T-helper 2 cell (primary cell): ENCODE data around the gene KRT20.
"Not testable (repeated sequence)": the region's sequence is repeated elsewhere in the genome, so short reads cannot be mapped to it uniquely, and the experiment has no call there.

Source experiments
- DNase-seq, 5 experiments: peaks; one replicate each; pipeline versions ENCODE4 v3.0.0 to v3.0.0-alpha.2; 2012 to 2022

KRT20 gene

DNA sequence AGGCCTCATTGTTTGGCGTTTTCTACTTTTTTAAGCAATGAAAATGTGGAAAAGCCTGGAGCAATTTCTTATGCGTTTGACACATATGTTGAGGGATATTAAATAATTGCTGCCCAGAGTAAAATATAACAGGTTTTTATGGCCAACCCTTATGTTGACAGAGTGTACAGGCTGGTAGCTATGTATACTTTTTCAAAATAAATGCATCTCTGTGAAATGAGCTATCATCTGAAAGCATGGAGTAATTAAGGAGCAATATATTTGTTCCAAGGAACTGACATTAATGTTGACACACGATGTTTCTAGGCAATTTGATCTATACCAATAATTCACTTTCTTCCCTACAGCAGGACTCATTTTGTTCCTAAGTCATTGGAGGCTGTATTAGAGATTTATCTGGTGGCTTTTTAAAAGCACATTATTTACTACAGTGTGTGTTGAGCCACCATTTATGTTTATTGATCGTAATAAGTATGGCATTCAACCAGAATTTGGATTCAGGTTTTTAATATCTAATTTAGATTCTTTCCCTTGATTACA lies 11.9 kb upstream of the KRT20 start:
- DNase-seq: no peak

DNA sequence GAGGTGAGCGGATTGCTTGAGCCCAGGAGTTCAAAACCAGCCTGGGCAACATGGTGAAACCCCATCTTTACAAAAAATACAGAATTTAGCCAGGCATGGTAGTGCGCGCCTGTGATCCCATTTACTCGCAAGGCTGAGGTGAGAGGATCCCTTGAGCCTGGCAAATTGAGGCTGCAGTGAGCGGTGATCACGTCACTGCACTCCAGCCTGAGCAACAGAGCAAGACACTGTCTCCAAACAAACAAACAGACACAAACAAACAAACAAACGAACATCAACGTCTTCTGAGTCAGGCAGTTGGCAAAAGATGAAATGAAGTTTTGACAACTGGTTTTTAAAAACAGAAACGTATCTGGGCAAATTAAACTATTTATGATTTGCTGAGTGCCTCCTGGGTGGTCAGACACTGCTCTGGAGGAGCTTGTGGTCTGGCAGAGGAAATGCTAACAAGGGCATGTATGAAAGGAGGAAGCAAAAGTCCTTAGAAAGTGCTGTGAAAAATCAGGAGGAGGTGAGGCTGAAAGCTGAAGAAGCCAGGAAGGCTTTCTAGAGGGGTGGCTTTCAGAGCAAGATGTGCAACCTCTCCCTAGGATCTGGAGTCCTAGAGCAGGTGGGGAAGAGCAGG lies 10.2 kb upstream of the KRT20 start:
- DNase-seq: no peak

DNA sequence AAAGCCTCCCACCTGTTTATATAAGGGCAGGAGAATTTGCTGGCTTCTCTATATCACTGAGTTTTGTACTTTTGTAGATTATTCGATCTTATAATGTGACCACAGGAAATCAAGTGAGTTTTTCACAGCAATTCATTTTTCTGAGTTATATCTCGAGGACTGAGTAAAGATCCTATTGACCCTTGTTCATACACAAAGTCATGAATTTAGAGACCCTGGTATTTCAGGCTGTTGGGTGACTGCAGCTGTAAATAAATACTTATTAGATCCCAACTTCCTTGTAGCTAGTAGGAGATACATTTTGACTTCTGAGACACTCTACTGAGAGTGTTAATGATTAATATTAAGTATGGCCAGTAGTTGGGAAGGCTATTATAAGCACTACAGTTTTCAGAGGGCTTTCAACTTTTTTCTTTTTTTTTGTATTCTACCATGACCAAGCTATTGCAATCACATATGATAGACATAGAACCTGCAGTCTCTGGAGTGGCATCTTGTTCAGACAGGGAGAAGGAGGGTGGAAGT lies 3.2 kb upstream of the KRT20 start:
- DNase-seq: no peak

DNA sequence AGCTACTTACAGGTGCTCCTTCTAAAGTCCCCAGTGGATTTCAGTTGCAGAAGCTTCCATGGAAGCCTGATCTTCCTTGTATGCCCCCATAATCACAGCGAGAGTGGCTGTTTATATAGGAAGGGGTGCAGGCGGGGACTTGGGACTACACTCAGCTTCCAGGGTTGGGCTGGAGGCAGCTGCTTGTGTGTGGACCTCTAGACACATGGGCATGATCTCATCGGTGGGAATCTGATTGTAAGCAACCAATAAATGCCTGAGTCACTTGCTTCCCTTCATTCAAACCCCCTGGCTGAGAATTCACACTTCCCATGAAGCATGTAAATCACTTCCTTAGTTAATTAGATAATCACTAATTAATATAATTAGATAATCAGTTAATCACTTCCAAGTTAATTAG lies 1.0 kb upstream of the KRT20 start:
- no peak for DNase-seq

DNA sequence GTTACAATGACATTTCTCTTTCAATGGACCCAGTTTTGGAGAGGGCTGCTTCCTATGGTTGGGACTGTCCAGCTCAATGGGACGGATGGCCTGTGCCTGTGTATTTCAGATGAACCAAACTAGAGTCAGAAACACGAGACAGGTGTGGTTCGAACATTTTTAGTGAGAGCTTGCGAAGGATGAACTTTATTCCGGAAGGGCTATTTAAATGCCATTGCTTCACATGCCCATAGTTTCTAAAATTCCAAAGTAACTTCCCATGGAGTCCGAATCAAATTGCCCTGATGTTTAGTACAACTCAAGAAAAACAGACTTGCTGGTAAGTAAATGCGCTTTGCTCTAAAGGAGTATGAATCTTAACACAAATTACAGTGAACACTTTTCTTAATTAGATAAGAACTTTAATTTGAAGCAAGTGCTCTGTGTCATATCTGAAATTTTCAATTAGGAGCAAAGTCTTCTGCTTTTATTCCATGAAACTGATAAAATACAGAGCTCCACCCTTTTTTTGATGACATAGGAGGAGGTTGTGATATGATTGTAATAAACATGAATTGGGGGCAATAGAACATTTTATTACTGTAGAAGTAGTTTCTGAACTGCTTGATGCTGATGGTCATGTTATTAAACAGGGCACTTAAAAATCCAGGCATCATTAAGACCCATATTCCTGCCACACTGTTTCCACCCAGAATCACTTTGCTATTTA lies 1.3 kb downstream of the KRT20 start:
- no peak for DNase-seq

DNA sequence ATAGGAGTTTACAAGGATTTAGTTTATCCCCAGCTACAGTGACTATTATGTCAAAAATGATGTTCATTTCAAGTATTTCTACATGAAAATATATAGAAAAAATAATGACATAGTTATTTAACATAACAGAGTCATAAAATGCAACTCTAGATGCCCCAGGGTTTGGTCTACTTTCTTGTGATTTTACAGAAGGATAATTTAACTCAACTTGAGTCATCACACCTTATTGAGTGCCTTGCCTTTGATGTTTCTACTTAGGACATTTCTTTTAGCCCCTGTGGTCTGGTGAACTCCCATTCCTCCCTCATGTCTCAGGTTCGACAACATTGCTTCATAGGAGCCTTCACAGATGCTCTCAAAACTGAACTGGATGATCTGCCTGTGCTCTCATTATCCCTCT lies 2.0 kb downstream of the KRT20 start:
- no peak for DNase-seq

DNA sequence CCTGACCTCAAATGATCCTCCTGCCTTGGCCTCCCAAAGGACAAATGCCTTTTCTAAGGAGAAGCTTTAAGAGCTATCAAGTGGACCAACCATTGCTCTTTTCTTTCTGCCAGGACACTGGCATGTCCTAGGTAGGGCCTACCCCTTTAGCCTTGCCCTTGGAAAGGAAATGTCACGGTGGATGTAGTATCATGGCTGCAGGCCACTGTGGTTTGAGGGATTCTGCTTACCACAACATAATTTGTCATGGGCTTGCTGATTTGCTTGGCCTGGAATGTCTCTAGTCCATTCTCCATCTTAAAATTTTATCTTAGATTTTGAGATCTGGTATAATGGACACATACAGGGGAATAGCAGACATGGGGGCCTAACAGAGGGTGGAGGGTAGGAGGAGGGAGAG lies 6.0 kb downstream of the KRT20 start:
- no peak for DNase-seq

DNA sequence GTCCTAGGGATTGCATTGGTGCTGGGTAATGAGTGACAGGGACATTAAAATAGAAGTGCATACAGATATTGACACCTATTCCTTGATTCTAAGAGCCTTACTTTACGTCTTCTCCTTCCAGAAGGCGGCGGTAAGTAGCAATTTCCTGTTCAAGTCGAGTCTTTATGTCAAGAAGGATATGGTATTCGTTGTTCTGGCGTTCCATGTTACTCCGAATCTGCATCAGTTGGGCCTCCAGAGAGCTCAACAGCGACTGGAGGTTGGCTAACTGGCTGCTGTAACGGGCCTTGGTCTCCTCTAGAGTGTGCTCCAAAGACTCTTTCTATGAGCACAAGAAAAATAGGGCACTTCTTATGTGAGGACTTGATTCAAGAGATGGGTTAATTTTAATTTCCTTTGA lies 7.0 kb downstream of the KRT20 start:
- DNase-seq: no peak

DNA sequence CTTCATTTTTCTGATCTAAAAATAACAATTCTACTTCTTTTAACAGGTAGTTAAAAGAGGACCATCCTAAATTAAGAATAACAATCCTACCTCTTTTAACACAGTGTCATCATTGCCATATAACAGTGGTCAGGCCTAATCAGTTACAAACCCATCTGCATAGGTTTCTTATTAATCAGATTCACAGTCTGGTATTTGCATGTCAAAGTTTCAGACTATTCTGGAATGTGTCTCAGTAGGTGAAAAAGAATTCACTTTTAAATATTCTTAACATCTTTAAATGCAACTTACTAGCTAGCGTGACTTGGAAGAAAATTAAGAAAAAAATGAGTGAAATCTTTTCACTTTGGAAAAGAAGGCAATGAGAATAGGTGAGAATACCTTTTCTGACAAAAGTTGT lies 11.2 kb downstream of the KRT20 start:
- no peak for DNase-seq

DNA sequence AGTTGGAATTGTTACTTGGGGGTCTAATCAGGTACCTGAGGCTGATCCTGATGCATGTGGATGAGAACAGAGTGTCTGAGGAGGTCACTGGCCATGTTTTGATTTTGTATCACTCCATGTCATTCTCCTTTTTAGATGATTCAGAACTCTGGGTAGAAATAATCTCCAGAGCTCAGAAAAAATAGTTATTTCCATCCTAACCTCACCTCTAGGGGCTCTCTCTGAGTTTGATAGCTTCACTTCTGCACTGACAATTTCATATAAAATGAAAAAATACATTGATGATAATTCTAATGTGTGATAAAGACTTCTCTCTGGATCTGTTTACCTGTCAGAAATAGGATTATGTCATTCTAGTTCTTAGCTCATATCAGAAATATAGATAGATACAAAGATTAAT lies 11.8 kb downstream of the KRT20 start:
- no peak for DNase-seq

DNA sequence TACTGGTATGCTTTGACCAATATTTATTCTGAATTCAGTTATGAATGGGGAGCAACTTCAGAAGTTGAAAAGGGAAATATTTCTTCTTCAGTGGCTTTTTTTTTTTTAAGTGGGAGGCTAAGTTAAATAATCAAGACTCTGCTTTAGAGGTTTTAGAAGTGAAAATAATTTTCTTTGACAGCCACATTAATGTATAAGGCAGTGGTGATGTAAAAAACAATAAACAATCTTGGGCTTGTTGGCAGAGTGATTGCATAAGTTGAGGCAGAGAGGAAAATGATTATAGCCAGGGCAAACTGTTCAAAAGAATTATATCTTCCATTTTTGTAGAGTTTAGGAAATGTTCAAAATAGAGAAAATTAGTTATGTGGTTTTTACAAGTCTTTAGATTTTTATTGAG lies 12.6 kb downstream of the KRT20 start:
- no peak for DNase-seq

DNA sequence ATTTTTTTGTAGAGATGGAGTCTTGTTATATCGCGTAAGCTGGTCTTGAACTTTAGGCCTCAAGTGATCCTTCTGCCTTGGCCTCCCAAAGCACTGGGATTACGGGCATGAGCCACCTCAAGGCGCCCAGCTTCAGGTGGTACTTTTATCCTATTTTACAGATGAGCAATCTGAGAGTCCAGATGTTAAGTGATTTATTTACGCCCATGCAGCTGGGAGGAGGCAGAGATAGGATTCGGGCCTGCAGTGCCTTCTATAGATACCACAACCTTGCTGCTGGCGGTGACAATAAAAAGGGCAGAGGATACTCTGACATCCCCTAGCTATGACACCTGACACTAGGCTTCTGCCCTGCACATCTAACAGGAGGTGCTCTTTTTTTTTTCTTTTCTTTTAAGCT lies 13.7 kb downstream of the KRT20 start:
- DNase-seq: no peak

DNA sequence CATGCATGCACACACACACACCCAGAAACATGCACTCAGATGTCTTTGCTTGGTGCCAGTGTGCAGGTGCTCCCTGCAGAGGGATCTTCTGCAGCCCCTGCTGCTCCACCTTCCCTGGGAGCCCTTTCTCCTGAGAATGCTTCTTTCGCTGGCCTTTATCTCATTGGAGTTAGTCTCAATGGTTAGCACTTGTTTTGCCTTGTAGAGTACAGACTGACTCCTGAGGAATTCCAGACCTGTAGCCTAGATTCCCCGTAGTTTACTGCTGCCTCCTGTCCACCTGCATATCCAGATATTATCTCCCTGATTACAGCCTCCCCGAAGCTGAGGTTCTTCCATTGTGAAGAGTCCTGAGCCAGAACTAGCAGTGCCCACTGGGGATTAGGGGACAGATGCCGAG lies 14.9 kb downstream of the KRT20 start:
- DNase-seq: no peak

DNA sequence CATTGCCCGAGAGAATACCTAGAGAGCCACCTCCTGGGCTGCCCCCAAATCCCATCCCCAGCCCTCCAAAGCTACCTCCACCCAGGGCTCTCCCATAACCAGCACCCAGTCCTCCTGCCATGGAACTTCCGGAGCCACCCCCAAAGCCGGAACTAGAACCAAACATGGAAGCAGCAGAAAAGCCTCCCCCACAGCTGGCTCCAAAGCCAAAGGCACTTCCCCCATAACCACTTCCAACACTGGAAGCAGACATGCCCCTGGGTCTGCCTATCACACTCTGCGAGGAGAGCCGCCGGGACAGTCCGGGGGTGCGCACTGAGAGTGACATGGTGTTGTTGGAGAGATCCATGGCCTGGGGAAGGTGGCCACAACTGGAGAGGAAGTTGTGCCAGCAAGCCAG lies 18.2 kb downstream of the KRT20 start, which contains the start of gene KRT12:
KRT12 (minus strand) TSS at position 386 of the 400 bp plus-strand sequence; CDS start at position 349, 37 bp downstream.
- DNase-seq: no peak

DNA sequence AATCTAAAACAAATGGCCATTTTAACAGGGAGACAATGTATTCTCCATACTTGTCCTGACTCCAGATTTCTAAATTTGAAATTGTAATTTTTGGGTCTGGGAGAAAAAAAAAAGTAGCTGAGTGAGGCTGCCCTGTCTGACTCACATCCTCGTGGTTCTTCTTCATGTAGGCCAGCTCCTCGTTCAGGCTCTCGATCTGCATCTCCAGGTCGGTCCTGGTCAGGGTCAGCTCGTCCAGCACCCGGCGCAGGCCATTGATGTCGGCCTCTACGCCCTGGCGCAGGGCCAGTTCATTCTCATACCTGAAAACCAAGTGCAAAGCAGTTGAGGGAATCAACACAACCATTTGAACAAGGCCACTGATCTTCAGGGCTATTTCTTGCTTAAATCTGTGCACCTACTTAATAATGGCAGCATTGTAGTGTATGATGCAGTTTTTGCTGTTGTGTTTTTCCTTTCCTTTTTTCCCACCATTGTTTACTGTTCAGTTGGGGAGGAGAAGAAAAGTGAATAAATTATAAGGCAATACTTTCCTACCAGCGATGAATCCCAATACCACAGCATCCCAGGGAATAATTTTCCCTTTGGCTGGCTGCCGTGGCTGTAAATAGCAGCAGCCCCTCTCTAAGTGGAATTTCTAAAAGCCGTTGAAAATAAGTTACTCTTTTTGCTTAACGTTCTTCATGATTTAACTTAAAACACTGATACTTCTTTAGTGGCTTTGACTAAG lies 20.2 kb downstream of the KRT20 start:
- no peak for DNase-seq

DNA sequence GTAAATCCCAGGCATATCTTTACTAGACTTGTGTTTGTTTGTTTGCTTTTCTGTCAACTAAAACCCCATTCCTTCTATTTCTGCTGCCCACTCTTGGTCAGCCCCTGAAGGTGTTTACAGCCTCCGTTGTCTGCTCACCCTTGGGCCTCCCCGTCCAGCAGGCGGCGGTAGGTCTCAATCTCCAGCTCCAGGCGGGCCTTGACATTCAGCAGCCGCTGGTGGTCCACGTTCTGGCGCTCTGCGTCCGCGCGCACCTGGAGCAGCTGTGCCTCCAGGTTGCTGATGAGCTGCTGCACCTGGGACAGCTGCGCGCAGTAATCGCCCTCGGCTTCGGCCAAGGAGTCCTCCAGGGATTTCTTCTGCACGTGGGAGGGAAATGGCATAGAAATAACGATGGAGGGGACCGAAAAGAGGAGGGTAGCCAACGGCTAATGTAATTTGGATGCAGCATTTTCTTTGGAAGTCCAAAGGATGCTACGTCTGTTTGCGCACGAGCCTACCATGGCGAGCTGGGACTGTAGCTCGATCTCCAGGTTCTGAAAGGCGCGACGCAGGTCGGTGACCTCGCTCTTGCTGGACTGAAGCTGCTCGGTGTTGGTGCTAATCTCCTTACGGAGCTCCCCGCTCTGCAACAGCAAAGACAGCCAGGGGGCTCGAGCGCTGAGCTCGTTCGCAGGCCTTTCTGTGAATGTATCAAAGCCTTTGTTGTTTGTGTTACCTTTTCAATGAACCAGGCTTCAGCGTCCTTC lies 21.9 kb downstream of the KRT20 start:
- DNase-seq: peak in 1 of 5 experiments; percentile 5

DNA sequence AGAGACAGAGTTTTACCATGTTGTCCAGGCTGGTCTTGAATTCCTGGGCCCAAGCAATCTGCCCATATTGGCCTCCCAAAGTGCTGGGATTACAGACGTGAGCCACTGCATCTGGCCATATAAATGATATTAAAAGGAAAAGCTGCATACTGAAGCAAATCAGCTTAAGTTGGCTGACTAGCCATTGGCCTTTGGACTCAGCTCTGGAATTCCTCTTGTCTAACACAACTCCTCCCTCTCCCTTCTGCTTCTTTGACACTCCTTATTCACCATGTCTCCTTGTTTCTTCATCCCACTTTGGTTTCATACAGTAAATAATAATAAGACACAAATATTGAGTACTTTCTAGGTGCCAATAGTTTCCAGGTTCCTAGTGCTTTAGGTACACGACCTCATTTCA lies 25.5 kb downstream of the KRT20 start:
- no peak for DNase-seq

DNA sequence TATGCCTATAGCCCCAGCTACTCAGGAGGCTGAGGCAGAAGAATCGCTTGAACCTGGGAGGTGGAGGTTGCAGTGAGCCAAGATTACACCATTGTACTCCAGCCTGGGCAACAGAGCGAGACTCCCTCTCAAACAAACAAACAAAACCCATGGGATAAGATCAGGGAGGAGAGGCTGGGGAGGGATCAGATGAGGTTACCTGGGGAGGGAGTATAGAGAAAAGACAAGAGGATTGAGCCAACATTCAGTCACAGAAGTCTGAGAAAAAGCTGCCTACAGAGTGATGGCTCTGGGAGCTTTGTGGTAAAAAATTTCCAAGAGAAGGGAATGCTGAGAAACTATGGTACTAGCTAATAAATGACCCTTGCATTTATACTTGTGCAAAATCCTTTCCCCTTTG lies 26.4 kb downstream of the KRT20 start:
- DNase-seq: not testable (repeated sequence)

DNA sequence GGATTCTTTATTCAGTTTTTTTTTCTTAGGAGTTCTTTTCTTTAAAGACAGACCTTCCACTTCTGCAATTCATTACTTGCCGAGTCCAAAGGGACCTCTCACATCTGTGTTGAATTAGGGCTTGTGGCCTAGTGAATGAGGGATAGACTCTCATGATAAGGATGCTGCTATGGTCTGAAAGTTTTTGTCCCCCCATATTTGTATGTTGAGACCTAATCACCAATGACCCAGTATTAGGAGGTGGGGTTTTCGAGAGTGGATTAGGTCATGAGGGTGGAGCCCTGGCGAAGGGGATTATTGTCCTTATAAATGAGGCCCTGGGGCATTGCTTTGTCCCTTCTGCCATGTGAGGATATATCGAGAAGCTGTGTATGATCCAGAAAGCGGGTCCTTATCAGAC lies 27.5 kb downstream of the KRT20 start:
- no peak for DNase-seq

DNA sequence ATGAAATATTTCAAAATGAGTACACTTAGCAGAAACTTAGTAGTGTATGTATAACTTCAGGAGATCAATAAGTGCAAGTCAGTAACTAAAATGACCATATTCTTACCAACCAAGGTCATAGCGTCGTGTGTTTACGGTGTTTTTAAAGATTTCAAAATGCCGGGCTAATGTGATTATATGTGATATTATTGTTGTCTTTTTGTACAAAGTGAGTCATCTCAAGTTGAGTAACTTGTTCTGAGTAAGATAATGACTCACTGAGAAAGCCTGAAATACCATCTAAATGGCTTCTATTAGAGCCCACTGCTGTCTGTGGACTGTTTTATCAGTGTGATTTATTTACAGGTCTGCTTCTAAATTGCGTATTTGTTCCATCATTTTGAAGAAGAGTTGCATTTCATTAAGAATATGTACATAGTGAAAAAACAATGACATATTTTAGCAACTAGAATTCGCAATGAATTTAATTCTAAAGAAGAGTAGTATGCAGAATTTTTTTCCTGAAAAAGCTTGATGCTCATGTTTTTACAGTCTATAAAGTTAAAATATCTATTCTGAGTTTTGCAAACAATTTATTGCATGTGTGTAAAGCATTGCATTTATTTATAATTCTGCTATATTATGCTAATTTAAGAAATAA lies 30.7 kb downstream of the KRT20 start:
- DNase-seq: peak in 1 of 5 experiments; percentile 3

DNA sequence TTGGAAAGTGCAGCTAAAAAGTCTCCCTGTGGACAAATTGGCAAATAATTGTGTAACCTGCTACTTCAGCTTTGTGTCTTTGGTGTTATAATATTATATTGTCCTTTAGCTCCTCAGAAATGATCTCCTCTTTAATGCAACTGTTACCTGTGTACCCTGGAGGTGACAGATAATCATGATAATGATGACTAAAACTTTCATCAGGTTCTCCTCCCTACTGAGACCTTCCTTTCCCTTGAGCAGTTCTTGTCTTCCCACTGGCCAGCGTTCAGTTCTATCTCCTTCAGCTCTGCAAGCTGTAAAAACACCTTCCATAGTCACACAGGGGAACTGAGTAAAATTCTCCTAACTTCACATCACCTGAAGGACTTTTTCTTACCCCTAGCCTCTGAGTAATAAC lies 32.7 kb downstream of the KRT20 start:
- no peak for DNase-seq

DNA sequence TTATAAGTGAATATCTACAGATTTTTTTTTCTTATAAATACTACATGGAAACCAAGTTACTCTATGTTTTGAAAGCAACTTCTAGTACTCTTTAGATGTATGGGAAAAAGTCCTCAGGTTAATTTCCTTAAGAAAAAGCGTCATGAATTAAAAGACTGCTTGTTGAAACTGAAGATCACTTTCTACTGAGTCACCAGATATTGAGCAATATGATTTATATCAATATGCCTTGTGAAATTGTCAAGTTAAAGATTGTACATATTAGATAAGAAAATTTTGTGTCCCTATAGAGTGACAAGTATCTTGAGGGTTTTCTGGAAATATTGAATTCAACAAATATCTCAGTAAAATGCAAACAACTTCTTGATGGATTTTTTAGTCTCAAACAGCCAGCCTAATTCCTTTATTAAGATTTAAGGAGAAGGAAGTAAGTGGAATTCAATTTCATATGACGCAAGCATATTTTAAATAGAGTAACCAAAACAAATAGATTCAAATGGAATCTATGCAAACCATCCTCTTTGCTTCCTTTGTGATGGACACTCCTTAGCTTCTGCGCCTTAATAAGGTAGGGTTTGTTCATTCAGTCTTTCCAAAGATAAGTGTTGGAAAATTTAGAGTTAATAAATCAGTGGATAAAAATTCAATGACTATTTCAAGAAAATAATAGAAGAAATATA lies 34.6 kb downstream of the KRT20 start:
- no peak for DNase-seq
